HG03342 (cell line): ENCODE data around the gene DBP.

Experiments
- ATAC-seq: cut with Tn5 transposase; IDR thresholded peaks from one replicate; pipeline ENCODE4 v1.9.1; 2021; ENCODE audit warnings: mild to moderate bottlenecking, moderate library complexity; ENCODE audit not compliant: unreplicated experiment

The DBP gene

GRCh38 chr19:48582168-48582567 is 55.0 kb downstream of the DBP start:
- ATAC-seq: no peak
